Measurements from ENCODE around the gene CXCL13. TPM values are rescaled to one million over a fixed set of nuclear protein-coding genes. Genes with fewer than 3 reads are reported as not detected.

CXCL13 gene
- total RNA-seq, 2 donors from 2014 or later, result 2.7 to 3.2 TPM

GRCh38 chr4:77586951-77587383, 18.7 kb upstream of the CXCL13 start:
- Mint-ChIP-seq H3K4me1 (ENCODE audit: low read depth in 2 of 2) (peaks cover 52 to 61% of the 10 kb centered on the region in 2 donors), H3K9me3 (peaks cover 7% of the 10 kb centered on the region), H3K4me3 (peak overlapping the region; percentile 76), H3K27me3 (no peaks in the 10 kb centered on the region), H3K36me3 (peaks cover 6% of the 10 kb centered on the region), H3K27ac (peak overlapping the region; percentile 77 to 90)
- DNase-seq (ENCODE audit: low spot score), result peak; percentile 91
- peak; percentile 98 for ATAC-seq

DNA sequence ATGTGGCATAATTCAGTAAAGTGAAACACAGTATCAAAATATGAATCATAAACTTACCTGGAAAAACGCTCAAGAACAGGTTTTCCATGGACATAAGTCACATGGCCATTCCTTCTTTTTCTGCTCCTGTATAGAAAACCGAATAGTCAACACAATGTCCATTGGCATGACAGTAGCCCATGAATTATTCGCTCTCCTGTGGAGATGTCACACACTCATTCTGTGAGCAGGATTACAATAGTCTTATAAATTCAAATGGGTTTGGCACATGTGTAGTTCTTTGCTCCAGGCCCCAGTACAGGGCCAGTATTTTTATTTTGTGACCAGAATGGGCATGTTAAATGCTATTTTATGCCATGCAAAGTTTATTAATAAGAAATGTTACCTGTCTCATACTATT, 15.1 kb upstream of the CXCL13 start:
- peaks cover 69 to 72% of the 10 kb centered on the region in 2 donors for H3K4me1 Mint-ChIP-seq (ENCODE audit: low read depth in 2 of 2)
- H3K27ac Mint-ChIP-seq, result no peak overlapping the region
- H3K4me3 Mint-ChIP-seq, result no peak overlapping the region
- ATAC-seq (no peak), DNase-seq (ENCODE audit: low spot score) (no peak)
- H3K36me3 Mint-ChIP-seq, result no peaks in the 10 kb centered on the region
- H3K27me3 Mint-ChIP-seq, result no peaks in the 10 kb centered on the region
- H3K9me3 Mint-ChIP-seq, result peaks cover 3% of the 10 kb centered on the region

DNA sequence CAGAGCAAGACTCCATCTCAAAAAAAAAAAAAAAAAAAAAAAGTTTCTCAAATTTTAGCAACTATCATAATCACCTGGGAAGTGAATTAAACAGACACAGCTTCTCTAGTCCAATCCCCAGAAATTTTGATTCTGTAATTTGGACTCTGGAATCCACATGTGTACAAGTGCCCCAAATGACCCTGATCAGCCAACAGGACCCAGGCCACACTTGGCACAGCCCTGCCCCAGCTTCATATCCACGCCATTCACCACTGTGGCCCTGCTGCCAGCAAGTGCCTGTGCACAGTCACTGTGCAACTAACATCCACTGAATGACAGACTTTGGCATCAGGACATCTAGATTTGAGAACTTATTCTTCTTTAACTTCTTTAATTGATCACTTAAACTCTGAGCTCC, 14.1 kb upstream of the CXCL13 start:
- peak overlapping the region; percentile 32 for H3K4me3 Mint-ChIP-seq
- H3K27ac Mint-ChIP-seq, result peak overlapping the region; percentile 61 to 86
- H3K4me1 Mint-ChIP-seq (ENCODE audit: low read depth in 2 of 2), result peaks cover 70 to 73% of the 10 kb centered on the region in 2 donors
- no peaks in the 10 kb centered on the region for H3K27me3 Mint-ChIP-seq
- ATAC-seq (no peak), DNase-seq (ENCODE audit: low spot score) (no peak)
- no peaks in the 10 kb centered on the region for H3K36me3 Mint-ChIP-seq
- H3K9me3 Mint-ChIP-seq, result peaks cover 3% of the 10 kb centered on the region

- DNase-seq (ENCODE audit: low spot score) (no peak), ATAC-seq (no peak)
- Mint-ChIP-seq H3K4me1 (ENCODE audit: low read depth in 2 of 2) (peaks cover 65 to 69% of the 10 kb centered on the region in 2 donors), H3K27me3 (no peaks in the 10 kb centered on the region), H3K27ac (peak overlapping the region; percentile 61 to 86), H3K9me3 (peaks cover 3% of the 10 kb centered on the region), H3K4me3 (peak overlapping the region; percentile 57), H3K36me3 (no peaks in the 10 kb centered on the region)
These were observed 12.5 kb upstream of the CXCL13 start for GRCh38 chr4:77593101-77593500.

DNA sequence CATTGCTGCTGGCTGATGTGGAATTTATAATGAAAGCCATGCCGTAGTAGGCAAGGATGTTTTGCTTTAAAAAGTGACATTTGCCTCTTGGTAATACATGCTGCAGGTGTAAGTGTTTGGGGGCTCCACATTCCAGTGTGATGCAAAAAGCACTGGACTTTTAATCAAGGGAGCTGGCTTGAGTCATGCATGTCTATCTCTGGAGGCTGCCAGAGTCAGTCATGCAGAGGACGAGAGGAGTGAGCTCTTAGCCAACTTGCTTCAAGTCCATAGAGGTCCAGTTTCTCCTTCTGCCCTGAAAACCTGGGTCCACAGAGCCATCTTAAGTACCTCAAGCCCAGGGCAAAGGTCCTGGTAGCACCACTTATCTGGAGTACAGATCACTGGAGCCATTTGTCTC, 11.6 kb upstream of the CXCL13 start:
- no peaks in the 10 kb centered on the region for H3K36me3 Mint-ChIP-seq
- DNase-seq (ENCODE audit: low spot score) (no peak), ATAC-seq (no peak)
- H3K9me3 Mint-ChIP-seq, result no peaks in the 10 kb centered on the region
- peak overlapping the region; percentile 57 for H3K4me3 Mint-ChIP-seq
- H3K4me1 Mint-ChIP-seq (ENCODE audit: low read depth in 2 of 2), result peaks cover 59 to 60% of the 10 kb centered on the region in 2 donors
- H3K27me3 Mint-ChIP-seq, result no peaks in the 10 kb centered on the region
- H3K27ac Mint-ChIP-seq, result peak overlapping the region; percentile 61 to 86

- Mint-ChIP-seq H3K9me3 (no peaks in the 10 kb centered on the region), H3K27me3 (peaks cover 5 to 6% of the 10 kb centered on the region in 2 donors), H3K27ac (peak overlapping the region; percentile 61 to 86), H3K4me3 (peak overlapping the region; percentile 57), H3K36me3 (no peaks in the 10 kb centered on the region), H3K4me1 (ENCODE audit: low read depth in 2 of 2) (peaks cover 59 to 63% of the 10 kb centered on the region in 2 donors)
- DNase-seq (ENCODE audit: low spot score), result no peak
- ATAC-seq, result peak; percentile 85 to 87
These were observed 10.2 kb upstream of the CXCL13 start for GRCh38 chr4:77595364-77595973.

GRCh38 chr4:77599378-77599777, 6.2 kb upstream of the CXCL13 start:
- Mint-ChIP-seq H3K27ac (peak overlapping the region; percentile 5 to 12), H3K36me3 (no peaks in the 10 kb centered on the region)
- ATAC-seq, result no peak

DNA sequence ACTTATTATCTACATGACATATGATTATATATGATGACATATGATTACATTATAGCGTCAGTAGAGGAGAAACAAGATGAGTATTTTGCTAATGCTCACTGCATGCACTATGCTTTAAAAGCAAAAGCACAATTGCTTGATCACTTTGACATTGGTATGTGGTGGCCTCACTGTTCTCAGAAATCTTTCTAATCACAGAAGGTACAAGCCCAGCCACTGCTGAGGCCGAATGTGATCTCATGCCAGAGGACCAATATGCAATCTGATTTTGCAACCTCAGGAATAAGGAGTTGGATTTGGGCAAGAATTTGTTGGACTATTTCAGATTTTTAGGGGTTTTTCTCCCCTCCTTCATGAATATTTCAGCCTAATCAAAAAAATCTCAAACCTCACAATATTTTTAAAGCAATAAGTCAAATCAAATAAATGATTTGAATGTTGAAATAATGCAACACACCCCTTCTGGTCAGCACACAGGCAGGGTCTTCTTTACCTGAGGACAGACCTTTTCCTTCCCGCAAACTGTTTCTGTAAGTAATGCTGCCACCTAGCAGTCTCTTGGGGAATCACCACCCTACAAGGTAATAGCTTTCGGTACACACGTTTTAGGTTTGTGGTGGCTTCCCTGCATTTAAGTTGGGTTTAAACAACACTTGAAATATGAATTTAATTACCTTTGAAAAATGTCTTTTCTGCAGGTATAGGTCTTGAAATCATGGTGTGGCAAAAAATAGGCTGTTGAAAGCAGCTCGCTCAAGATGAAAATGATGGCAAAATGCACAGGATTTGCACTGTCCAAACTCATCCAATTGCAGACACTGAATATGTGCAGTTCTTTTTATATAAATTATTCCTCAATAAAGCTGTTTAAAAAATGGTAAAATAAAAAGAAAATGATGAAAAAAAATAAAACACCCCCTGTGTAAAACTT, 4.8 kb upstream of the CXCL13 start:
- peak; percentile 48 to 62 for ATAC-seq

More at GRCh38 chr4:77599378-77599777, 6.2 kb upstream of the CXCL13 start:
- Mint-ChIP-seq H3K27me3 (peaks cover 6 to 7% of the 10 kb centered on the region in 2 donors), H3K4me1 (ENCODE audit: low read depth in 2 of 2) (peaks cover 40 to 54% of the 10 kb centered on the region in 2 donors), H3K4me3 (no peak overlapping the region), H3K9me3 (no peaks in the 10 kb centered on the region)
- DNase-seq (ENCODE audit: low spot score), result no peak

DNA sequence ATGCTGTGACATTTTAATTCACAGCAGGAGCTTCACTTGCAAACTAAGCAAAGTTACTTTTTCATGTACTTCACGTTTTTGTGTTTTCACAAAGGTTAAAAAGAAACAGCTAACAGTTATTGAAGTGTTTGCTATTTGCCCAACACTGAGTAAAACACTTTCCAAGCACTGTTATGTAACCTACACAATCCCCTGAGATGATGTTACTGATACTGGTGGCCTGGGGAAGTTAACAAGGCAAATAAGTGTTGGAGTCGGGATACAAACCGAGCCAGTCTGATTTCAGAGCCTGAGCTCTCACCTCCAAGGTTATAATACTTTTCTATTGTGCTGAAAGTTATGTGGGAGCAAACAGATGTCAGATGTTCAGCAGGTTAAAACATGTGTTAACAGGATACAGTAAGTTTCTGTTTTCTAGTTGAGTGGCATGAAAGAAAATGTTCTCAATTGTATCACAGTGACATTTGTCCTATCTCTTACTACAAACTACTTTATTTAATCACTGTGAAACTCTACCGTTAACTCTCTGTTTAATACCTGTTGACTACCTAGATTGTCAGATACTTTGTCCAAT, 3.9 kb upstream of the CXCL13 start:
- no peak for DNase-seq (ENCODE audit: low spot score)
- Mint-ChIP-seq H3K9me3 (no peaks in the 10 kb centered on the region), H3K36me3 (no peaks in the 10 kb centered on the region), H3K4me1 (ENCODE audit: low read depth in 2 of 2) (peaks cover 25 to 35% of the 10 kb centered on the region in 2 donors), H3K27me3 (peaks cover 6 to 7% of the 10 kb centered on the region in 2 donors), H3K27ac (no peak overlapping the region), H3K4me3 (no peak overlapping the region)
- ATAC-seq, result no peak

More for the DNA sequence above, 4.8 kb upstream of the CXCL13 start:
- Mint-ChIP-seq H3K4me3 (no peak overlapping the region), H3K27me3 (peaks cover 6 to 7% of the 10 kb centered on the region in 2 donors), H3K9me3 (no peaks in the 10 kb centered on the region), H3K27ac (no peak overlapping the region), H3K36me3 (no peaks in the 10 kb centered on the region), H3K4me1 (ENCODE audit: low read depth in 2 of 2) (peaks cover 29 to 40% of the 10 kb centered on the region in 2 donors)
- DNase-seq (ENCODE audit: low spot score), result no peak

DNA sequence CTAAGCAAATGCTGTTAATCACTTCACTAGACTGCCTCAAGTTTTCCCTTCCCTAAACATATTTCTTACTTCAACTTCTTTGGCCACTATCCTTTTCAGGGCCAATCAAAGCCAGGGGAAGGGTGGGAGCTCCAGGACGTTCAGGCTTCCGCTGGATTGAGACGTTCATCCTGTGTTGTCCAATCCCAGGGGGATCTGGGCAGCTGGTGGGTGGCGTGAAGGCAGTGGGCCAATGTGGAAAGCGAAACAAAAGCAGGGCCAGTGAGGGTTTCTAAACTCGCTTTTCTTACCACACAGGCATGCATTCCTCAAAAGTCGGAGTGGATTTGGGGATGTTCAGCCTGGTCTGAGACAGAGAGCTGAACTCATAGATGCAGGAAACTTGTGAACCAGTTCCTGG, 7.6 kb downstream of the CXCL13 start:
- no peak overlapping the region for H3K4me3 Mint-ChIP-seq
- no peak for DNase-seq (ENCODE audit: low spot score)
- ATAC-seq, result no peak
- no peaks in the 10 kb centered on the region for H3K9me3 Mint-ChIP-seq
- H3K36me3 Mint-ChIP-seq, result no peaks in the 10 kb centered on the region
- H3K4me1 Mint-ChIP-seq (ENCODE audit: low read depth in 2 of 2), result peaks cover 0 to 12% of the 10 kb centered on the region in 2 donors
- H3K27me3 Mint-ChIP-seq, result peaks cover 7 to 20% of the 10 kb centered on the region in 2 donors
- H3K27ac Mint-ChIP-seq, result no peak overlapping the region

DNA sequence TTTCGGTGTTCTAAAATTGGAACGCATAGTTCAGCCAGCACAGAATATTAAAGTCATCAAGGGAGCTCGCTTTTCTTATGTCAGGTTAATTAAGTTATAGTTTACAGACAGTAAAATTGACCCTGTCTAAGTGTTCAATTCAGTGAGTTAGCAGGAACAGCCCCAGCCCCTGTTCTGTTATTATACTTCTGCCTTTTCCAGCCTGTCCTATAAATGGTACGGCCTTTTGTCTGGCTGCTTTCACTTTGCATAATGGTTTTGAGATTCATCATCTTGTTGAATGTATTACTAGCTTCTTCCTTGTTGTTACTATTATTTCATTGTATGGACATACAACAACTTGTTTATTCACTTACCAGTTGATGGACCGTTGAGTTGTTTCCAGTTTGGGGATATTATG, 9.5 kb downstream of the CXCL13 start:
- ATAC-seq (no peak), DNase-seq (ENCODE audit: low spot score) (no peak)
- H3K4me3 Mint-ChIP-seq, result no peak overlapping the region
- H3K36me3 Mint-ChIP-seq, result no peaks in the 10 kb centered on the region
- H3K4me1 Mint-ChIP-seq (ENCODE audit: low read depth in 2 of 2), result peaks cover 9 to 22% of the 10 kb centered on the region in 2 donors
- peaks cover 19 to 24% of the 10 kb centered on the region in 2 donors for H3K27me3 Mint-ChIP-seq
- H3K27ac Mint-ChIP-seq, result no peak overlapping the region
- no peaks in the 10 kb centered on the region for H3K9me3 Mint-ChIP-seq

GRCh38 chr4:77617203-77617602, 11.6 kb downstream of the CXCL13 start:
- Mint-ChIP-seq H3K9me3 (no peaks in the 10 kb centered on the region), H3K4me3 (no peak overlapping the region), H3K36me3 (no peaks in the 10 kb centered on the region), H3K4me1 (ENCODE audit: low read depth in 2 of 2) (peaks cover 9 to 16% of the 10 kb centered on the region in 2 donors), H3K27ac (no peak overlapping the region), H3K27me3 (peaks cover 23 to 29% of the 10 kb centered on the region in 2 donors)
- no peak for DNase-seq (ENCODE audit: low spot score)
- no peak for ATAC-seq

DNA sequence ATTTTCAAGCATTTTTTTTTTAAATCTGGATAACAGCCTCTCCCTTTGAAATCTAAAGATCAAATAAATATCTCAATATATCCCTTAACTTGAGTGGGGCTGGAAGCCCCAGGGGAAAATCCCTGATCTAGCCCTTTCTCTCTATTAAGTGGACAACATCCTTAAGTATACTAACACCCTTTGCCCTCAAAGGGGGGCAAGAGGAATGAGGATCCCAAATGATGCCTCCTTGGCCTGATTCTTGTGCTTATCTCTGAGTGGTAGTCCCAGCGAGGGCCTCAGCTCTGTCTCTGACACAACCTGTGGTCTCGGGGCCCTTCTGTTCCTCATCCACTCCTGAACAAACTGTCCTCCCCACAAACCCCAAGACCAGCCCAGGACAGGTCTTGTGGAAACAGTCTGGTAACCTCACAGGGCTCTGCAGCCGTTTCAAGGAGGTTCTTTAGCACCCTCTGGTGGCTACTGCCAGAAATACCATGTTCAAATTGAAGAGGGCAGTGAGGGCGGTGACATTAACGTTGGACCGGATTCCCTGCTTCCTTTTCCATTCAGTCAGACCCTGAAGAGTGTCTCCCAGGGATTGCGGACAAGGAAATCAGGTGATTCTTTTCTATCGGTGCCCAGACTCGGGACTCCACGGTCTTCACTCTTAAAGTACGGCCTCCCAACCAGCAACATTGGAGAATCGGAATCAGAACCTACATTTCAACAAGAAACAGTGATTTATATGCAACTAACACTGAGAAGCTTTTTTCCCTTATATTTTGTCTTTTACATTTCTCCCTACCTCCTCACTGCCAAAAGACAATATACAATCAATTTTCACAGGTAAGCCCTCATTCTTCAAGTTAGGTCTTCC, 13.0 kb downstream of the CXCL13 start:
- Mint-ChIP-seq H3K36me3 (no peaks in the 10 kb centered on the region), H3K4me3 (no peak overlapping the region), H3K4me1 (ENCODE audit: low read depth in 2 of 2) (peaks cover 9 to 16% of the 10 kb centered on the region in 2 donors), H3K27me3 (peaks cover 23 to 29% of the 10 kb centered on the region in 2 donors), H3K9me3 (no peaks in the 10 kb centered on the region), H3K27ac (peak overlapping the region; percentile 8 to 42)
- DNase-seq (ENCODE audit: low spot score), result peak; percentile 78
- peak; percentile 84 to 90 for ATAC-seq

Data from natural killer cell treated with Interleukin-12 subunit alpha and Interleukin-12 subunit beta and Interleukin-15 and Interleukin-18, amount 100 ng/mL, for 72 hours (primary cell).